Measurements from ENCODE around the gene XRCC3.

GRCh38 chr14:103721334-103722120 is 6.3 kb upstream of the XRCC3 start:
- TF ChIP-seq GATA2 (IDR thresholded peaks at IDR 0.05; ENCODE audit: low read depth, low read length) (no peak), GATA3 (IDR thresholded peaks at IDR 0.05; ENCODE audit: low read depth, low read length) (no peak)

Data from SH-SY5Y (cell line).